ENCODE measurements around the gene RASA1.

Gene RASA1

DNA sequence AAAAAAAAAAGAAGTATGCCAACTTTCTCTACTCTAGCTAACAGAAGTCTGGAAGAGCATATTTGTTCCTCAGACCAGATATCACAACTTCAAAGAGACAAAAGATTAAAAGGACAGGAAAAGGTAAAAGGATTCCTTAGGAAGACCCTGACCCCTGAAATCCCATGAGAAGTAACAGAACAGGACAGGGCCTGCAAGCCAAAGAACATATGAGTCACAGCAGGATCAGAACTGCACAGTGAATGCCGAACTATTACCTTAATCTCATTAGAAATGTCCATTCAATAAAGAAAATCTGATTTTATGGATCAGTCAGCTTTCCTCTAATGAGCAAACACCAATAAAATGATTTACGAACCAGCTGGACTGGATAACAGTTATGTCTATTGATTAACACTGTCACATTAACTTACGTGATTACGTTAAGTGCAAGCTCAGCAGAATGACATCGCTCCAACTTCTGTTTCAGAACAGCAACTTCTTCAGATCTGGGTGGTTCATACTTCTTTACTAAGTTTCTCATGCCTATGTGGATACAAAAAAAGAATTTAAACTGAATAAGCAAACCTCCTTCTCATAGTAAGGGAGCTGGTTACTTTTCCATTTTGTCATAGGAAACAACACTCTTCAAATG is 131.4 kb downstream of the RASA1 start:
- DNase-seq (ENCODE audit: extremely low spot score, insufficient read length, low read depth) (no peak), FAIRE-seq (no peak)

- DNase-seq (ENCODE audit: extremely low spot score, insufficient read length, low read depth) (no peak), FAIRE-seq (no peak)
Observed at GRCh38 chr5:87399720-87400119, 132.0 kb downstream of the RASA1 start.

DNA sequence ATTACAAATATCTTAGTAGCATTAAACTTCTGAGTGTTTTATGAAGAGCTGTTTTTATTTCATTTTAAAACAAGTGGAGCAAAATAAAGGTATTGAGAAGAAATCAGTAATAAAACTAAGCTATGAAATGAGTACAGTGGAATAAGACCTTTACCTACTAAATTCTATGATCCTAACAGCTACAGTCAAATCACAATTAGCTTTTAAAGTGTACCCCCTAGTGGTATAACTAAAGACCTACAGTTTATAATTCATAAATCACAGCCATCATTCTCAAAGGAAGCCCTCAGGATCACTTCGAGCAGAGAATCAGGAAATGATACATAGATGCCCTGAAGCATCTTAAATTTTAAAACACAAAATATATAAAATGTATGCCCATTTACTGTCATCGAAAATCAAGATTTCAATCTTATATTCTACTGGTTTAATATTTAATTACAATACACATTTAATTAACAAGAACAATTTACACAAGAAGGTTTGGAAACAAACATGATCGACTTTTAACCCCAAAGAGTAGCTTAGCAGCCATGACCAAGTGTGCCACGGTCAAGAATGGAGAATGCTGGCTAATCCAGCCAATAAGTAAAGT is 132.7 kb downstream of the RASA1 start:
- DNase-seq (ENCODE audit: extremely low spot score, insufficient read length, low read depth) (no peak), FAIRE-seq (peak; percentile 18)

DNA sequence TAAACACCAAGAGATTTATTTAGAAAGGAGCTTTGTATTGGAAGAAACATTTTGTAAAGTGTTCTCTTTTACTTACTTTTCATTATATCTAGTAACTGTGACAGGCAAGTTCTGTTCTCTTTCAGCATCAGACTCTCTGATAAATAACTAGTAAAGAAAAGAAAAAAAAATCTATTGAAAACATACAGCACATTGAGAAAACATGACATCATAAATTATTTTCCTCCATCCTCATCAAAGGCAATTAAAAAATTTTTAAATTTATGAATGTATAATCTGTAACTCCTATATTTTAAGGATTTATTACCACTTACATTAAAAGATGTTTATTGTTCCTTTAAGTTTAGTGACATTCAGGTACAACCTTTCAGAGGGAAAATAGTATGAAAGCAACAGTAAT is 133.9 kb downstream of the RASA1 start:
- DNase-seq (ENCODE audit: extremely low spot score, insufficient read length, low read depth) (no peak), FAIRE-seq (no peak)

DNA sequence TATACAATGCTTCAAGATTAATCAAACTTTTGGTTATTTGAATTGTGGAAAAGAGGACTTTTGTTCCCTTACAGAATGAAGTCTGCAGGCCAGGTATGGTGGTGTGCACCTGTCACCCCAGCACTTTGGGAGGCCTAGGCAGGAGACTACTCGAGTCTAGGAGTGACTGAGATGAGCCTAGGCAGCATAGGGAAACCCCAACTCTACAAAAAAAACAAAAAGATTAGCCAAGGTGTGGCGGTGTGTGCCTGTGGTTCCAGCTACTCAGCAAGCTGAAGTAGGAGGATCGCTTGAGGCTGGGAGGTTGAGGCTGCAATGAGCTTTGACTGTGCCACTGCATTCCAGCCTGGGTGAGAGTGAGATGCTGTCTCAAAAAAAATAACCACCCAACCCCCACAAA is 135.7 kb downstream of the RASA1 start:
- no peak for FAIRE-seq
- DNase-seq (ENCODE audit: extremely low spot score, insufficient read length, low read depth), result no peak

DNA sequence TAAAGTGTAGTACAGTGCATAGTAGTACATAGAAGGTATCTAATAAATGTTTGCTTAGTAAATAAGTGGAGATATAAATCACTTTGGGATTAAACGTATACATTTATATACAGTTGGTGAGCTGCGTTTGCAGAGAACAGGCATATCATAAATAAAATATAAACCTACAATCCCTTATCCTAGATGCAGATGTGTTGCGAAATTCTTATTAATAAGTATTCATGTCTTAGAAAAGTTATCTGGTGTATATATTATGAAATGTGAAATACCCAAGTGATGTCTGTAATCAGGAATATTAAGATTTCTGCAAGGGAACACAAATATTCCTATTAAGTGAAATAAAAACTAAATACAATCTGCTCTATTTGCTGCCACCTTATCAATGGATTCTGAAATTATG is 136.2 kb downstream of the RASA1 start:
- DNase-seq (ENCODE audit: extremely low spot score, insufficient read length, low read depth) (no peak), FAIRE-seq (no peak)

- DNase-seq (ENCODE audit: extremely low spot score, insufficient read length, low read depth) (no peak), FAIRE-seq (no peak)
Observed at GRCh38 chr5:87404359-87404758, 136.7 kb downstream of the RASA1 start.

DNA sequence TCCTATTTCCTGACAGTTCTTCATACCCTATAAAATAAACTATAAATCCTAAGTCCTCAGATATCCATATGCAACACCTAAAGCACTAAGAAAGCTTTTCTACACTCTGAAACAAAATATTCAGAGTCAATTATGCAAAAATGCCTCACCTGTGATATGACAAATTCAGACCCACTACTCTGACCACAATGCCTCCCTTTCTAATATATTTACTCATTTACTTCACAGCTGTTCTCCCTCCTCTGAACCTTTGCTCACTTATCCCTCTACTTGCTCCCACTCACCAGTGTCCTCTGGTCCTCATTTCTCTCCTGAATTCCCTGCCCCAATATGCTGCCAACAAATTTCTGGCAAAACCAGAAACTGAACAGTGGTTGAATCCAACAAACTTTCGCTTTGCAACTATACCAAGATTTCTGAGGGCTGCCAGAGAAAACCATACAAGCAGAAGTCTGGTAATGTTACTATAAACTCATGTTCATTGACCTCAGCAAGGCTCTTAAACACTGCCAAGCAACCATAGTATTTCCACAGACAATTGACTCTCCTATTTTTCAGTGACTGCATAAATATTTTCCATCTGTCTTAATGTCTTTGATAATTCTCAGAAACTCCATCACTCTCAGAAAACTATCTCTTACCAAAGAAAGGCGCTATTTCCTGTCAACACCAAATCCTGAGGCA is 137.9 kb downstream of the RASA1 start:
- no peak for DNase-seq (ENCODE audit: extremely low spot score, insufficient read length, low read depth)

GRCh38 chr5:87408204-87408603 is 140.5 kb downstream of the RASA1 start:
- no peak for FAIRE-seq

More for the DNA sequence above, 137.9 kb downstream of the RASA1 start:
- FAIRE-seq, result no peak

GRCh38 chr5:87410931-87411330 is 143.2 kb downstream of the RASA1 start:
- no peak for DNase-seq (ENCODE audit: extremely low spot score, insufficient read length, low read depth)
- FAIRE-seq, result peak; percentile 42

More at GRCh38 chr5:87408204-87408603, 140.5 kb downstream of the RASA1 start:
- DNase-seq (ENCODE audit: extremely low spot score, insufficient read length, low read depth), result no peak

DNA sequence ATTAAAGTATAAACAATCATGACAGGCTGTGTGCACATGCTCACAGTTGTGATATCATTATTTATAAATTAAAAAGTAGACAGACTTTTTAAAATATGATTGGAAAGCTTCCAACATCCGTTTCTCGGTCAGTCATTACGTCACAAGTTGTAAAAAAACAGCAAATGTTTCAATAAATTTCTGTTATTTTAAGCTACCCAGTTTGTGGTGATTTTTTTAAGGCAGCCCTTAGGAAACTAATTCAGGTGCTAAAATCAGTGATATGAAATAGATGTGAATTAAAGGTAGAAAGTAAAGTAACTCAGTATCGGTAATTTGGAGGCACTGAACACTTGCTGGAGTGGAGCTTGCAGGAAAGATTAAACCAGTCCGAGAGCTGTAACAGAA is 143.9 kb downstream of the RASA1 start:
- FAIRE-seq (no peak), DNase-seq (ENCODE audit: extremely low spot score, insufficient read length, low read depth) (no peak)

DNA sequence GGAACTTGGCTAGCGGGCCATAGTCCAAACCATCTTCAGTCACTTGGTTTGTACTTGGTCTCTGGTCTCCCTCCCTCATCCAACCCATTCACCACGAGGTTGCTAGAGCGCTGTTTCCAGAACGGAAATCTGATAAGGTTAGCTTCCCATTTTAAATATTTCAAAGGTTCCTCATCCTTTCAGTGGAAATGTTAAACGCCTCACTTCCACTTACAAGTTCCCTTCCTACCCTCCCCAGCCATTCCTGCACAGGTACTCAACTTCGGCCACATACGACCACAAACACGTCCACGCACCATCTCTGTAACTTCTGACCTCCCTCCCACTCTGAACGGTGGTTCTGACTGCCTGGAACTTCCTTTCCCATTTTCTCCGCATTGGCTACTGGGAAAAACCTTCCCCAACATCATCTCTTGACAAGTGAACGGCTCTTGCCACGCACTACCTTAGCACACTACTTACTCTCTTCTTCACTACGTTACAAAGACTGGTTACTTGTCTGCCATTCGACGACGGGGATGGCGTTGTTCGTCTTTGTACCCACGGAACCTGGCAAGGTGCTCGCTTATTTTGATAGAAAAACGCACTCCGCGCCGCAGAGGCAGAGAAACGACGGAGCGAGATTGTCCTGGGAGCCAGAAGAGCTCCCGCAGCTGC is 144.4 kb downstream of the RASA1 start:
- DNase-seq (ENCODE audit: extremely low spot score, insufficient read length, low read depth) (no peak), FAIRE-seq (peak; percentile 64)

DNA sequence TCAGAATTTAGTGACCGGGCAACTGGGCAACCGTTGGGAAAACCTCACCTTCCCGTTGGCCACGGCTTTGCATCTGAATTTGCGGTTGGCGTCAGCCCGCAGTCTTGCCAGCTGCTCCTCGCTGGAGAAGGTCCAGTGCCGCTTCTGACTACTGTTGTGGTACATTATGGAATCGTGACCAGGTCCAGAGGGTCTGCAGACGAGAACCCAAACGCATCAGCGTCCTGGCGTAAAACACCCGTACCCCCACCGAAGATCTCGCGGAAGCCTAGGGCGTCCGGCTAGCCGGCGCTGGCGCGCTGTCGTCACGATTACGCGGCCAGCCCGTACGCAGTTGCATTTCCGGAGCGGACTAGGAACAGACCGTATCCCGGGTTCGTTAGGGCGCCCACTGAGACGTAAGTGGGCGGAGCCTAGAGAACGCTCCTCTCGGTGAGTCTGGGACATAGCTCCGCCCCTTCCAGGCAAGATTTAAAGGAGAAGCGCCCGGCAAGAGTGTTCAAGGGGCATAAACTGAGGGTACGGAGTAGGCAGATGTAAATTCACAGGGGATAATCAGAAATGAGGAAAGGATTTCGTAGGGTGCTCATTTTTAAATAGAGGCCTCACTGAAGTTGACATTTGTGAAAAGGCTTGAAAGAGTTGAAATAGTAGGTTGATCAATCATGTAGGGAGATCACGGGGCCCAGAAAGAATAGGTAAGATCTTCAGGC is 145.1 kb downstream of the RASA1 start, which contains the start of gene CCNH:
Gene CCNH (minus strand): TSS at position 301 of the 713 bp plus-strand sequence. CDS start 136 bp downstream, at position 165.
- FAIRE-seq, result peak; percentile 99
- DNase-seq (ENCODE audit: extremely low spot score, insufficient read length, low read depth), result peak; percentile 82

- FAIRE-seq, result no peak
- DNase-seq (ENCODE audit: extremely low spot score, insufficient read length, low read depth), result no peak
Observed at GRCh38 chr5:87413343-87413645, 145.6 kb downstream of the RASA1 start.

DNA sequence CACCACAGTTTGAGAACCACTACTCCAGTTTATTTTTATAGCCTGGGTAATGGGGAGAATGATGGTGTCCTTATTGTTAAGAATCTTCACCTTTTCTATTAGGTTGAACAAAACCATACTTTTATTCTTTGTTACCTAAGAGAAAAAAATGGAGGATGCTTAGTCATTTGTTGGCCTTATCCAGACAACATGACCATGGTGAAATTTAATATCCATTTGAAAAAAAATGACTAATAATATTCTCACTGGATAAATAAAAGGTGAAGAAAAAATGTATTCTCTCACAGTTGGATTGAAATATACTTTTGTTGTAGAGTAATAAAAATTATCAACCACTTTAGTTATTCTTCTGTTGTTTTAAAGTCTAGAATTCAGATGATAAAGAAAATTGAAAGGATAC is 150.8 kb downstream of the RASA1 start:
- no peak for DNase-seq (ENCODE audit: extremely low spot score, insufficient read length, low read depth)
- no peak for FAIRE-seq

DNA sequence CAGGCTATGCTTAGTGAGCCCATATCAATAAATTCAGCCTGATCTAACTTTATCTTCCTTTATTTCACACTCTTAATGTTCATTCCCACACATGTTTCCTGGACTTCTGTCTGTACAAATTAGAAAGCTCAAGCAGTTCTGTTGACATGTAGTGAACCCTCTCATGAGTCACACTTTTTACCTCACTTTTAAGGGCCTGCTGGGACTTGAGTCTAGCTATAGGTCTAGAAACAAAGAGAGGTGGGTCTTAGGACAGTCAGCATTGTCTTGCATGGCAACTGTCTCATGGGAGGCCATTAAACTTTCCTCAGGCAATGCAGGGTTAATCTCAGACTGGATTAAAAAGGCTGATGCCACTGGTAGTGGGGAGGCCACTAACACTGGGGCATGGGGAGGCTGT is 153.6 kb downstream of the RASA1 start:
- FAIRE-seq (no peak), DNase-seq (ENCODE audit: extremely low spot score, insufficient read length, low read depth) (no peak)

DNA sequence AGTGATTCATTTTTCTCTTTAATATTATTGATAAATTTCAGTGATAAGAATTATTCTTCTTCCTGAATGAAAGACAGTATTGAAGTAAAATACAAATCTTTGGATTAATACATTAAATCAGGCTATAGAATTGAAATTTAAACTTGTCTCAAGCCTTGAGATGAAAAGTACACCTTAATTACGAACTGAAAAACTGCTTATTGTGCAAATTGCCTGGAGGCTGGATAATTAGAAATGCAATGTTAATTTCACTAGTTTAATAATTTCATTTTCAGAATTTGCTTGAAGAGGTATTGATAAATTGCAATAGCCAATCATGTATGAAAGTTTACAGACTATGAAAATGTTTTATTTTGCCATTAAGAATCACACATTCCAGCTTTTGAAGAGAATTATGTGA is 156.1 kb downstream of the RASA1 start:
- FAIRE-seq, result no peak
- no peak for DNase-seq (ENCODE audit: extremely low spot score, insufficient read length, low read depth)

GRCh38 chr5:87430863-87431457 is 163.3 kb downstream of the RASA1 start:
- FAIRE-seq (no peak), DNase-seq (ENCODE audit: extremely low spot score, insufficient read length, low read depth) (no peak)

- DNase-seq (ENCODE audit: extremely low spot score, insufficient read length, low read depth), result no peak
- no peak for FAIRE-seq
Observed at GRCh38 chr5:87432460-87432859, 164.8 kb downstream of the RASA1 start.

DNA sequence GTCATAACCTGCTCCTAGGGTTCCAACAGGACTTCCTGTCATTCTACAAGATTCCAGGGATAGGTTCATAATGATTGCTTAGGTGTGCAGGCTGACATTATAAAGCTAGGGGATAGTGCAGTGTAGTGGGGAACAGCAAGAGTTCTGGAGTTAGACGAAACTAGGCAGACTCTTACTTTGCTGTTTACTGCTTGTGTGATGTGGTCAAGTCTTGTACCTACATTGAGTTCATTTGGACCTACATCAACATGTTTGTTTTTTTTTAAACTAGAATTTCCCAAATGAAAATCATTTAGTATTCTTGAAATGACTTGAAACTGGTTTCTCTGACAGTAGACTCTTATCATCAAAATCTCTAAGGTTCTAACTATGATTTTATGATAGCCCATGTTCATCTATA is 166.3 kb downstream of the RASA1 start:
- DNase-seq (ENCODE audit: extremely low spot score, insufficient read length, low read depth), result no peak
- no peak for FAIRE-seq
